GM12875 (cell line): ENCODE data around the gene POT1.

ENCODE experiments used
- H3K4me3 ChIP-seq: one replicate; pipeline ENCODE4 v1.5.1; 2011; ENCODE audit warnings: low read depth, low read length, control low read depth
- CTCF ChIP-seq: IDR thresholded peaks from 2 replicates; pipeline ENCODE4 v1.5.1; 2011; ENCODE audit warnings: low read depth, mild to moderate bottlenecking, control low read depth, inconsistent platforms, low read length, moderate library complexity, borderline replicate concordance; ENCODE audit not compliant: insufficient read depth

The POT1 gene

GRCh38 chr7:124893140-124893827 lies 36.3 kb downstream of the POT1 start:
- no peak overlapping the region for H3K4me3 ChIP-seq
- no peak for TF ChIP-seq CTCF

- no peak overlapping the region for H3K4me3 ChIP-seq
- no peak for TF ChIP-seq CTCF
Measured at GRCh38 chr7:124887247-124887646, 42.4 kb downstream of the POT1 start.

GRCh38 chr7:124881981-124882380 lies 47.6 kb downstream of the POT1 start:
- no peak for TF ChIP-seq CTCF
- no peak overlapping the region for H3K4me3 ChIP-seq

GRCh38 chr7:124879771-124880170 lies 49.9 kb downstream of the POT1 start:
- H3K4me3 ChIP-seq: no peak overlapping the region
- TF ChIP-seq CTCF: no peak

- H3K4me3 ChIP-seq: no peak overlapping the region
- no peak for TF ChIP-seq CTCF
Measured at GRCh38 chr7:124879103-124879502, 50.5 kb downstream of the POT1 start.

- H3K4me3 ChIP-seq: no peak overlapping the region
- TF ChIP-seq CTCF: no peak
Measured at GRCh38 chr7:124874644-124875163, 54.9 kb downstream of the POT1 start.

- TF ChIP-seq CTCF: no peak
Measured at GRCh38 chr7:124857672-124858235, 71.9 kb downstream of the POT1 start.

More at GRCh38 chr7:124857672-124858235, 71.9 kb downstream of the POT1 start:
- H3K4me3 ChIP-seq: no peak overlapping the region
